ENCODE results near the gene ARHGEF10L.

- TF ChIP-seq CTCF (IDR thresholded peaks at IDR 0.05) (no peak), EZH2 (IDR thresholded peaks at IDR 0.05) (no peak)
Measured at GRCh38 chr1:17639703-17640340, 100.3 kb downstream of the ARHGEF10L start.

Measured in neural progenitor cell (in vitro differentiated cells).